KBM-7 (cell line): Measurements from ENCODE around the gene ENHO.

ENCODE experiments used
- DNase-seq: peaks from one replicate; pipeline ENCODE4 v3.0.0-alpha.2; 2015
- in situ Hi-C: fragments of 300-500 bp; cut with MboI; formaldehyde crosslinking; loops from 2 replicates; pipeline ENCODE4 v1.14.3; 2020; ENCODE audit warnings: low sequenced_read_pairs, low pct_unique_long_range_greater_than_20kb, mixed read lengths

Gene ENHO

GRCh38 chr9:34522971-34523797, at the start of gene ENHO:
TSS of gene ENHO (minus strand) at chr9:34522990. CDS start at chr9:34521695, 1,295 bp downstream.
- in situ Hi-C loops, result no loop called here

GRCh38 chr9:34572092-34572491, 49.3 kb upstream of the ENHO start:
- in situ Hi-C loops, result no loop called here
- DNase-seq, result no peak

More at GRCh38 chr9:34522971-34523797, at the start of gene ENHO:
- DNase-seq, result peak; percentile 95

GRCh38 chr9:34571481-34571810, 48.7 kb upstream of the ENHO start:
- in situ Hi-C loops, result no loop called here
- no peak for DNase-seq

- in situ Hi-C loops, result no loop called here
Measured at GRCh38 chr9:34570809-34571480, 48.2 kb upstream of the ENHO start.

GRCh38 chr9:34570376-34570775, 47.6 kb upstream of the ENHO start:
- no peak for DNase-seq
- in situ Hi-C loops, result no loop called here

More at GRCh38 chr9:34570809-34571480, 48.2 kb upstream of the ENHO start:
- no peak for DNase-seq

GRCh38 chr9:34568774-34569173, 46.0 kb upstream of the ENHO start:
- DNase-seq, result no peak
- in situ Hi-C loops, result no loop called here

- in situ Hi-C loops, result no loop called here
- DNase-seq, result no peak
Measured at GRCh38 chr9:34568133-34568532, 45.3 kb upstream of the ENHO start.

- in situ Hi-C loops, result no loop called here
- DNase-seq, result no peak
Measured at GRCh38 chr9:34566972-34567371, 44.2 kb upstream of the ENHO start.

GRCh38 chr9:34566322-34566721, 43.5 kb upstream of the ENHO start:
- in situ Hi-C loops, result no loop called here
- DNase-seq, result no peak

GRCh38 chr9:34565856-34566255, 43.1 kb upstream of the ENHO start:
- in situ Hi-C loops, result no loop called here
- no peak for DNase-seq

- in situ Hi-C loops, result no loop called here
- DNase-seq, result no peak
Measured at GRCh38 chr9:34564617-34565016, 41.8 kb upstream of the ENHO start.

- in situ Hi-C loops, result no loop called here
- DNase-seq, result no peak
Measured at GRCh38 chr9:34563262-34563661, 40.5 kb upstream of the ENHO start.

GRCh38 chr9:34562135-34562745, 39.5 kb upstream of the ENHO start:
- DNase-seq, result peak; percentile 30
- in situ Hi-C loops, result no loop called here

GRCh38 chr9:34560599-34561214, 37.9 kb upstream of the ENHO start:
- in situ Hi-C loops, result no loop called here
- DNase-seq, result no peak

- in situ Hi-C loops, result no loop called here
- DNase-seq, result no peak
Measured at GRCh38 chr9:34559624-34560455, 37.0 kb upstream of the ENHO start.

GRCh38 chr9:34558919-34559623, 36.3 kb upstream of the ENHO start:
- no peak for DNase-seq
- in situ Hi-C loops, result no loop called here

- in situ Hi-C loops, result no loop called here
- DNase-seq, result no peak
Measured at GRCh38 chr9:34558364-34558763, 35.6 kb upstream of the ENHO start.
